Measurements from ENCODE around the gene HIBCH.

HIBCH gene

DNA sequence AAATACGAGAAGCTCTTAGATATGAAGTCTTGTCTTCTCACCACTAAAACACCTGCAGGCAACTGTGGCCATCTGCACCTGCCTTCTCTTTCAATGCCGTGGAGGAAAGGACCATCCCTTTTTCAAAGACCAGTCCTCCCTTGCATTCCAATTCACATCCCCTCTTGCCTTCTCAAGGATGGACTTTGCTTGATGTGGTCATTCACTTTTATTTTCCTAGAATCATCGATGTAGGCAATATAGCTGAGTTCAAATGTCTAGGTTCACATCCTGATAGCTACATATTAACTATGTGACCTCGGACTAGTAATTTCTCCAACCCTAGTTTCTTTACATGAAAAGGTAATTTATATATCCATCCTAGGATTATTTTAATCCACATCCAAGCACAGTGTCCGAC, 110.1 kb downstream of the HIBCH start:
- no peaks in the 10 kb centered on the region for H3K27me3 ChIP-seq (ENCODE audit: insufficient read depth, poor library complexity, severe bottlenecking)
- TF ChIP-seq, protein P1, sequence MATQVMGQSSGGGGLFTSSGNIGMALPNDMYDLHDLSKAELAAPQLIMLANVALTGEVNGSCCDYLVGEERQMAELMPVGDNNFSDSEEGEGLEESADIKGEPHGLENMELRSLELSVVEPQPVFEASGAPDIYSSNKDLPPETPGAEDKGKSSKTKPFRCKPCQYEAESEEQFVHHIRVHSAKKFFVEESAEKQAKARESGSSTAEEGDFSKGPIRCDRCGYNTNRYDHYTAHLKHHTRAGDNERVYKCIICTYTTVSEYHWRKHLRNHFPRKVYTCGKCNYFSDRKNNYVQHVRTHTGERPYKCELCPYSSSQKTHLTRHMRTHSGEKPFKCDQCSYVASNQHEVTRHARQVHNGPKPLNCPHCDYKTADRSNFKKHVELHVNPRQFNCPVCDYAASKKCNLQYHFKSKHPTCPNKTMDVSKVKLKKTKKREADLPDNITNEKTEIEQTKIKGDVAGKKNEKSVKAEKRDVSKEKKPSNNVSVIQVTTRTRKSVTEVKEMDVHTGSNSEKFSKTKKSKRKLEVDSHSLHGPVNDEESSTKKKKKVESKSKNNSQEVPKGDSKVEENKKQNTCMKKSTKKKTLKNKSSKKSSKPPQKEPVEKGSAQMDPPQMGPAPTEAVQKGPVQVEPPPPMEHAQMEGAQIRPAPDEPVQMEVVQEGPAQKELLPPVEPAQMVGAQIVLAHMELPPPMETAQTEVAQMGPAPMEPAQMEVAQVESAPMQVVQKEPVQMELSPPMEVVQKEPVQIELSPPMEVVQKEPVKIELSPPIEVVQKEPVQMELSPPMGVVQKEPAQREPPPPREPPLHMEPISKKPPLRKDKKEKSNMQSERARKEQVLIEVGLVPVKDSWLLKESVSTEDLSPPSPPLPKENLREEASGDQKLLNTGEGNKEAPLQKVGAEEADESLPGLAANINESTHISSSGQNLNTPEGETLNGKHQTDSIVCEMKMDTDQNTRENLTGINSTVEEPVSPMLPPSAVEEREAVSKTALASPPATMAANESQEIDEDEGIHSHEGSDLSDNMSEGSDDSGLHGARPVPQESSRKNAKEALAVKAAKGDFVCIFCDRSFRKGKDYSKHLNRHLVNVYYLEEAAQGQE (IDR thresholded peaks at IDR 0.05; ENCODE audit: insufficient replicate concordance, low read depth), result no peak
- TF ChIP-seq POLR2AphosphoS5 (IDR thresholded peaks at IDR 0.05; ENCODE audit: low read depth) (no peak), GABPA (IDR thresholded peaks at IDR 0.05; ENCODE audit: low read depth) (no peak), SPI1 (IDR thresholded peaks at IDR 0.05; ENCODE audit: borderline replicate concordance, low read depth) (no peak)
- TF ChIP-seq, protein P2, sequence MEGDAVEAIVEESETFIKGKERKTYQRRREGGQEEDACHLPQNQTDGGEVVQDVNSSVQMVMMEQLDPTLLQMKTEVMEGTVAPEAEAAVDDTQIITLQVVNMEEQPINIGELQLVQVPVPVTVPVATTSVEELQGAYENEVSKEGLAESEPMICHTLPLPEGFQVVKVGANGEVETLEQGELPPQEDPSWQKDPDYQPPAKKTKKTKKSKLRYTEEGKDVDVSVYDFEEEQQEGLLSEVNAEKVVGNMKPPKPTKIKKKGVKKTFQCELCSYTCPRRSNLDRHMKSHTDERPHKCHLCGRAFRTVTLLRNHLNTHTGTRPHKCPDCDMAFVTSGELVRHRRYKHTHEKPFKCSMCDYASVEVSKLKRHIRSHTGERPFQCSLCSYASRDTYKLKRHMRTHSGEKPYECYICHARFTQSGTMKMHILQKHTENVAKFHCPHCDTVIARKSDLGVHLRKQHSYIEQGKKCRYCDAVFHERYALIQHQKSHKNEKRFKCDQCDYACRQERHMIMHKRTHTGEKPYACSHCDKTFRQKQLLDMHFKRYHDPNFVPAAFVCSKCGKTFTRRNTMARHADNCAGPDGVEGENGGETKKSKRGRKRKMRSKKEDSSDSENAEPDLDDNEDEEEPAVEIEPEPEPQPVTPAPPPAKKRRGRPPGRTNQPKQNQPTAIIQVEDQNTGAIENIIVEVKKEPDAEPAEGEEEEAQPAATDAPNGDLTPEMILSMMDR (IDR thresholded peaks at IDR 0.05; ENCODE audit: insufficient read depth, low read length), result no peak

DNA sequence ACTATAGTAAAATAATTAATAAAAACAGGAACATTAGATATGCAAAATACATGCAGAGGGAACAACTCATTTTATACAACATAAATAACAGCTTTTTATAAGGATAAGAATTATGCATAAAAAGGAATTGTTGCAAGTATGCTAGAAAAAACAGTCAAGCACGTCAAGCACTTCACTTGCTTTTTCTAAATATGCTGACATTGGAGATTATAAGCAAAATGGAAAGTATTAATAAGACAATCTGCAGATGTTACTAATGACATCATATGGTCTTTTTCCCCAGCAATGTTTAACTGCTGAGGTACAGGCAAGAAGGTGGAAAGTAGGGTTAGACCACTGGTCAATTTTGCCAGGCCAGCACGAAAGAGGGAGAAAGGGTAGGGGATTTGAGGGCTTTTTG, 111.7 kb downstream of the HIBCH start:
- Histone ChIP-seq H3K27me3 (ENCODE audit: insufficient read depth, poor library complexity, severe bottlenecking) (no peaks in the 10 kb centered on the region), H3K27ac (replicated peaks) (no peak overlapping the region), H3K4me3 (replicated peaks; ENCODE audit: insufficient read depth, low read length) (no peak overlapping the region)
- no peak for DNase-seq (ENCODE audit: low read depth in 1 of 2, low spot score in 1 of 2)
- TF ChIP-seq GABPA (IDR thresholded peaks at IDR 0.05; ENCODE audit: low read depth), result no peak
- TF ChIP-seq, protein P2 (IDR thresholded peaks at IDR 0.05; ENCODE audit: insufficient read depth, low read length), result no peak
- TF ChIP-seq POLR2AphosphoS5 (IDR thresholded peaks at IDR 0.05; ENCODE audit: low read depth), result no peak
- no peak for TF ChIP-seq SPI1 (IDR thresholded peaks at IDR 0.05; ENCODE audit: borderline replicate concordance, low read depth)
- TF ChIP-seq, protein P1 (IDR thresholded peaks at IDR 0.05; ENCODE audit: insufficient replicate concordance, low read depth), result no peak

More for the DNA sequence above, 110.1 kb downstream of the HIBCH start:
- no peak for DNase-seq (ENCODE audit: low read depth in 1 of 2, low spot score in 1 of 2)
- Histone ChIP-seq H3K4me3 (replicated peaks; ENCODE audit: insufficient read depth, low read length) (no peak overlapping the region), H3K27ac (replicated peaks) (no peak overlapping the region)

DNA sequence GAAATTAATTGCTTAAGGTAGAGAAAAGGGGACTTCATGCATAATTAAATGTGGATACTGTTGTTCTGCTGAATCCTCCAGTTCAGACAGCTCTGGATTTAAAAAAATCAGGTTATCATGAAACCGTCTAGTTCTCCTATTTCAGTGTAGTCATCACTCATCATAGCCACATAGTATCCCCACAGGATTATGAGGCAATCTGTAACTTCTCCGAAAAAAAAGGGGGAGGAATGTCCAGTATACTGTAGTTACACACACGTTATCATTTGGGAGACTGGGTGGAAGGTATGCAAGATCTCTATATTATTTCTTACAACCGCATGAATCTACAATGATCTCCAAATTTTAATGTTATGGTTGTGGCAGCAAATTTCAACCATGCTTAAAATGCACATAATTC, 114.0 kb downstream of the HIBCH start:
- Histone ChIP-seq H3K4me3 (replicated peaks; ENCODE audit: insufficient read depth, low read length) (no peak overlapping the region), H3K27ac (replicated peaks) (no peak overlapping the region), H3K27me3 (ENCODE audit: insufficient read depth, poor library complexity, severe bottlenecking) (no peaks in the 10 kb centered on the region)
- TF ChIP-seq, protein P1 (IDR thresholded peaks at IDR 0.05; ENCODE audit: insufficient replicate concordance, low read depth), result no peak
- TF ChIP-seq SPI1 (IDR thresholded peaks at IDR 0.05; ENCODE audit: borderline replicate concordance, low read depth) (no peak), POLR2AphosphoS5 (IDR thresholded peaks at IDR 0.05; ENCODE audit: low read depth) (no peak), GABPA (IDR thresholded peaks at IDR 0.05; ENCODE audit: low read depth) (no peak)
- DNase-seq (ENCODE audit: low read depth in 1 of 2, low spot score in 1 of 2), result no peak

Data from HL-60 (cell line).